Kidney (tissue), 14 donors: ENCODE data around the gene SYTL2. TPM values are rescaled to one million over a fixed set of nuclear protein-coding genes. Genes with fewer than 3 reads are reported as not detected.

ENCODE experiments used
- DNase-seq, 5 donors: peaks; one replicate each; pipeline ENCODE4 v3.0.0-alpha.2; 2013 to 2020
- FAIRE-seq: peaks from 2 replicates; lab custom pipeline; 2012; peaks lifted over from hg19 to GRCh38; lab: Jason Lieb, UNC
- H3K27ac ChIP-seq, 2 donors: one replicate each; pipeline ENCODE4 v1.7.0; 2013; ENCODE audit warnings: low read depth in 2 of 2, low read length in 2 of 2, inconsistent platforms in 1 of 2
- H3K27me3 ChIP-seq: one replicate; pipeline ENCODE4 v1.7.1; 2013; ENCODE audit warnings: low read length, inconsistent platforms; ENCODE audit not compliant: control insufficient read depth, insufficient read depth
- H3K36me3 ChIP-seq, 3 donors: one replicate each; pipeline versions ENCODE4 v1.7.0 to v1.7.1; 2013; ENCODE audit warnings: low read length in 3 of 3, control low read depth in 1 of 3, inconsistent platforms in 1 of 3; ENCODE audit not compliant: insufficient read depth in 3 of 3, control insufficient read depth in 2 of 3
- H3K4me1 ChIP-seq, 3 donors: one replicate each; pipeline versions ENCODE4 v1.7.0 to v1.7.1; 2013; ENCODE audit warnings: low read length in 3 of 3, inconsistent platforms in 1 of 3, low read depth in 1 of 3; ENCODE audit not compliant: control insufficient read depth in 2 of 3, insufficient read depth in 2 of 3
- H3K4me3 ChIP-seq, 3 donors: one replicate each; pipeline versions ENCODE4 v1.7.0 to v1.8.1; 2013; ENCODE audit warnings: low read length in 3 of 3, control low read depth in 1 of 3, inconsistent platforms in 1 of 3
- H3K9ac ChIP-seq, 3 donors: one replicate each; pipeline versions ENCODE4 v1.7.0 to v1.7.1; 2013; ENCODE audit warnings: low read length in 3 of 3, control low read depth in 1 of 3, inconsistent platforms in 1 of 3
- H3K9me3 ChIP-seq, 3 donors: one replicate each; pipeline versions ENCODE4 v1.7.0 to v1.7.1; 2013; ENCODE audit warnings: low read length in 3 of 3, control low read depth in 1 of 3, inconsistent platforms in 1 of 3; ENCODE audit not compliant: control insufficient read depth in 2 of 3, insufficient read depth in 1 of 3
- intact Hi-C: fragments of 100-400 bp; cut with DNase I; formaldehyde crosslinking; loops from one replicate; pipeline ENCODE4 v1.11.1; 2022
- polyA plus RNA-seq: library from polyadenylated mRNA; stranded (reverse); fragments of 350-450 nt; fragmentation: Illumina TruSeq; extraction: RNeasy Lipid Tissue Mini Kit (QIAGEN cat#74804); gene quantifications from one replicate; pipeline ENCODE4 v1.2.3, GENCODE V29; 2014; ENCODE audit warnings: low read depth, low replicate concordance; ENCODE audit not compliant: insufficient read depth
- total RNA-seq: library from RNA; stranded (reverse); fragmentation: NEBNext Ultra II Directional; extraction: Animal tissue kit (Norgen Biotek cat#: 25700); gene quantifications from one replicate; pipeline ENCODE4 v1.2.1, GENCODE V29; 2021
- TF ChIP-seq, protein P1 (sequence below): IDR thresholded peaks from 3 replicates; pipeline ENCODE4 v1.5.1; 2012; ENCODE audit warnings: mild to moderate bottlenecking, moderate library complexity, borderline replicate concordance; ENCODE audit not compliant: insufficient read depth; ENCODE audit errors: extremely low read depth
- donor health status: control.
- donor health status: control.
- donor health status: control.
- donor health status: control.
- donor health status: control.
- donor health status: DM: yes; HTN: yes; CAD: no.
- donor health status: Normal renal cell carcinoma (clear cell type).

The SYTL2 gene
- total and polyA plus RNA-seq, 2 donors from 2014 or later = 19.8 to 187 TPM

DNA sequence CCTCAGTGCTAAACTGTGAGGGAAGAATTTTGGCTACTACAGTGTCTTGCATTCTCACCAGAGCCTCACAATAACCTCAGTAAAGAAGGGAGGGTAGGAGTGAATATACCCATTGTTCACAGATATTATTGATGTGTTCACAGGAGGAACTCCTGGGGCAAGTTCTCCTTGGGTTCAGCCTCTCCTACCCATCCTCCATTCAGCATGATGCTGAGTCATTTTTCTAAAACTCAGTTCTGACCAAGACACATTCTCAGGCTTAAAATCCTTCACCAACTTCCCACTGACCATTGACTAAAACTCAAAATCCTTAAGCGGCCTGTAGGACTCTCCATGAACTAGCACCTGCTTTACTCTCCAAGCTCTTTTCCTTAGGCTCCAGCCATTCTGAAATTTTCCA, 48.7 kb downstream of the SYTL2 start:
- no peak for FAIRE-seq
- H3K4me3 ChIP-seq = no peak overlapping the region
- no peak overlapping the region for H3K9ac ChIP-seq
- no peak for DNase-seq
- no peaks in the 10 kb centered on the region for H3K36me3 ChIP-seq
- TF ChIP-seq, protein P1, sequence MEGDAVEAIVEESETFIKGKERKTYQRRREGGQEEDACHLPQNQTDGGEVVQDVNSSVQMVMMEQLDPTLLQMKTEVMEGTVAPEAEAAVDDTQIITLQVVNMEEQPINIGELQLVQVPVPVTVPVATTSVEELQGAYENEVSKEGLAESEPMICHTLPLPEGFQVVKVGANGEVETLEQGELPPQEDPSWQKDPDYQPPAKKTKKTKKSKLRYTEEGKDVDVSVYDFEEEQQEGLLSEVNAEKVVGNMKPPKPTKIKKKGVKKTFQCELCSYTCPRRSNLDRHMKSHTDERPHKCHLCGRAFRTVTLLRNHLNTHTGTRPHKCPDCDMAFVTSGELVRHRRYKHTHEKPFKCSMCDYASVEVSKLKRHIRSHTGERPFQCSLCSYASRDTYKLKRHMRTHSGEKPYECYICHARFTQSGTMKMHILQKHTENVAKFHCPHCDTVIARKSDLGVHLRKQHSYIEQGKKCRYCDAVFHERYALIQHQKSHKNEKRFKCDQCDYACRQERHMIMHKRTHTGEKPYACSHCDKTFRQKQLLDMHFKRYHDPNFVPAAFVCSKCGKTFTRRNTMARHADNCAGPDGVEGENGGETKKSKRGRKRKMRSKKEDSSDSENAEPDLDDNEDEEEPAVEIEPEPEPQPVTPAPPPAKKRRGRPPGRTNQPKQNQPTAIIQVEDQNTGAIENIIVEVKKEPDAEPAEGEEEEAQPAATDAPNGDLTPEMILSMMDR = no peak
- no peak overlapping the region for H3K27ac ChIP-seq
- no peaks in the 10 kb centered on the region for H3K27me3 ChIP-seq
- peaks cover 5 to 16% (median 13%) of the 10 kb centered on the region in 3 donors for H3K4me1 ChIP-seq
- H3K9me3 ChIP-seq = no peaks in the 10 kb centered on the region
- intact Hi-C loops = no loop called here

DNA sequence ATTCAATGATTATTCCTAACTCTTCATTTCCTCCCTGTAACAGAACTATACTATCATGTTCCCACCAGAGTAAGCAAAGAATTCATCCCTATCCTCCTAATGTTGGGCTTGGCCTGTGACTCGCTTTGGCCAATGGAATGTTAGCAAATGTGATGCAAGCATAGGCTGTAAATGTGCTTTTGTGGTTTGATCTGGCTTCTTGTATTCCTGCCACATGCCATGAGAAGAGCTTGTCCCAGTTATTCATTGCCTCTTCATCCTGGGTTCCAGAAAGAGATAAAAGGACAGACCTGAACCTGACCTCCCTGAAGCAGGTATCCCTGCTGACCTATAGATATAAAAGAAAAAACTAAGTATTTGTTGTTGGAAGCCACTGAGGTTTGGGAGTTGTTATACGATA, 51.0 kb downstream of the SYTL2 start:
- intact Hi-C loops = no loop called here
- DNase-seq (peak in 4 of 5 donors; percentile 64 to 90 (median 80)), FAIRE-seq (no peak)
- Histone ChIP-seq H3K27me3 (no peaks in the 10 kb centered on the region), H3K36me3 (no peaks in the 10 kb centered on the region), H3K4me1 (peaks cover 0 to 9% (median 0%) of the 10 kb centered on the region in 3 donors), H3K4me3 (no peak overlapping the region), H3K9me3 (no peaks in the 10 kb centered on the region), H3K9ac (no peak overlapping the region), H3K27ac (no peak overlapping the region)
- TF ChIP-seq, protein P1 = no peak

DNA sequence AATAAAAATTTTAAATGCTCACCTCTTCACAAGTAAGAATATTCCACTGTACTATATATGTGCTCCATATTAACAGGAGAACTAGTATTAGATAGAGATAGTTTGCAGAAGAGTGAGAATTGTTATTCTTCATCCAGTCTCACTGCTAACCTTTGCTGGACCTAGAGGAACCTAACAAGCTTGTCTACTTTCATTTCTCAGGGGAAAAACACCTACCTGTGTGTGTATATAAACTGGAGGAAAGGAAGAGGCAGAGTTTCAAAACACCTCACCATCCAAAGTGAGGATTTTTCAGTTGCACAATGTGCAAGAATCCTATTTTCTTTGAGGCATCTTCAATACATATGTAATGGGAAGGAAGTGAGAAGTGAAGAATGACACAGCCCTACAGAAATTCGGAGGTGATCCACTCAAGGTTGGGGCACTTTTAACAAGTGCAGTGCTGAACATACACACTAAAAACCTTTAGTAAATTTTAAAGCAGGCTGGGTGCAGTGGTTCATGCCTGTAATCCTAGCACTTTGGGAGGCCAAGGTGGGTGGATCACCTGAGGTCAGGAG, 52.4 kb downstream of the SYTL2 start:
- Histone ChIP-seq H3K27me3 (no peaks in the 10 kb centered on the region), H3K4me3 (no peak overlapping the region), H3K27ac (no peak overlapping the region), H3K9ac (no peak overlapping the region), H3K4me1 (peaks cover 0 to 6% (median 0%) of the 10 kb centered on the region in 3 donors), H3K9me3 (no peaks in the 10 kb centered on the region), H3K36me3 (no peaks in the 10 kb centered on the region)
- TF ChIP-seq, protein P1 = no peak
- FAIRE-seq (no peak), DNase-seq (no peak)
- intact Hi-C loops = no loop called here

DNA sequence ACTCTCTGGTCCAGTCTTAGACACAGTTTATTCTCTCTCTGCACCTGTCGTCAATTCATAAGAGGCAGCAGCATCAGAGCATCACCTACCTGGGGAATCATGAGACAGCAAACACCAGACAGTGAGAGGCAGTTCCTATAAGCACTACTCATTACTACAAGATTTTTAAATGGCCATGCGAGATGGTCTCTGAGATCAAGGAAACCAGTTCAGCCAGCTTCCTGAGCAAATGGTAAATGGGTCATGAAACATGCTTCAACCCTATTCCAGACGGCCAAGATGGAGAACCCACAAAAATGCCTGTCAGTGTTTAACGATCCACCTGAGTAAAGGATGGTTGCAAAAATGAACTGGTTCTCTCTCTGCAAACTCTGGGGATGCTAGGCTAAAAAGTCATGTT, 52.9 kb downstream of the SYTL2 start:
- intact Hi-C loops = no loop called here
- Histone ChIP-seq H3K36me3 (no peaks in the 10 kb centered on the region), H3K4me3 (no peak overlapping the region), H3K9ac (no peak overlapping the region), H3K9me3 (no peaks in the 10 kb centered on the region), H3K27me3 (no peaks in the 10 kb centered on the region), H3K4me1 (peaks cover 0 to 6% (median 0%) of the 10 kb centered on the region in 3 donors), H3K27ac (no peak overlapping the region)
- no peak for DNase-seq
- TF ChIP-seq, protein P1 = no peak
- FAIRE-seq = no peak
